ENCODE results near the gene PSMD7. TPM values are rescaled to one million over a fixed set of nuclear protein-coding genes. Genes with fewer than 3 reads are reported as not detected.
A peak's percentile ranks its signal among the peaks of the same experiment; 100 is the strongest.

The PSMD7 gene
- 59.7 TPM for total RNA-seq
- long read RNA-seq, transcript PSMD7-201 (7 exons, 1,670 nt): major isoform, 89 of 98 reads
- long read RNA-seq, partial matches to known transcripts: 1 of 98 reads
- long read RNA-seq, other reads (novel, unspliced or antisense): 6 of 98 reads

DNA sequence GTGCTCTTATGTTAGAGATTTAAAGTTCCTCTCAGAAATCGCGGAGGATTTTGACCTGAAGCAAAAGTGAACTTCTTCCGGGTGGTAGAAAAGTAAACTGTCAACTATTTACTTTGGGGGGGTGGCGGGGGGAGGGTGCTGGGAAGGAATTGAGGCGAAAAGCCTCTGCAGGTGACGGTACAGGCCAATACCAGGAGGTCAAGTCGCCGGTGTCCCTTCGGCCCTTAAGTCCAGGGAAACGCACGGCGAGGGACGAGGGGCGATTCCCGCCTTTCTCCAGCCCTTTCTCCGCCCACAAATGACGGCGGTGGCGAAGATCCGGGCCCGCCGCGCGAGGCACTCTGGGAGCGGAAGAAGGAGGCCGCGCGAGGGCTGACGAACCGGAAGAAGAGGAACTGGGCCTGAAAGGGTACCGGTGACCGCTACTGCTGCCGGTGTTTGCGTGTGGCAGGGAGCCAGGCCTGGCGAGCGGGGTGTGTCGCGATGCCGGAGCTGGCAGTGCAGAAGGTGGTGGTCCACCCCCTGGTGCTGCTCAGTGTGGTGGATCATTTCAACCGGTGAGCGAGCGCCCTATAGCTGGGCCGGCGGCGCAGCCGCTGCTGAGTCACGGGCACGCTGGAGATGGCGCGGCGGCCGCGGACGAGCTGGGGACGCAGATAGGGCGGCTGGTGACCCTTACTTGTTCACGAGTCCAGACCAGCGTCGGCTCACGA is at the start of gene PSMD7:
Gene PSMD7, plus strand, starts transcription at position 383 of the 713 bp plus-strand sequence. Its CDS starts 101 bp downstream, at position 484.
- TF ChIP-seq, protein P1, sequence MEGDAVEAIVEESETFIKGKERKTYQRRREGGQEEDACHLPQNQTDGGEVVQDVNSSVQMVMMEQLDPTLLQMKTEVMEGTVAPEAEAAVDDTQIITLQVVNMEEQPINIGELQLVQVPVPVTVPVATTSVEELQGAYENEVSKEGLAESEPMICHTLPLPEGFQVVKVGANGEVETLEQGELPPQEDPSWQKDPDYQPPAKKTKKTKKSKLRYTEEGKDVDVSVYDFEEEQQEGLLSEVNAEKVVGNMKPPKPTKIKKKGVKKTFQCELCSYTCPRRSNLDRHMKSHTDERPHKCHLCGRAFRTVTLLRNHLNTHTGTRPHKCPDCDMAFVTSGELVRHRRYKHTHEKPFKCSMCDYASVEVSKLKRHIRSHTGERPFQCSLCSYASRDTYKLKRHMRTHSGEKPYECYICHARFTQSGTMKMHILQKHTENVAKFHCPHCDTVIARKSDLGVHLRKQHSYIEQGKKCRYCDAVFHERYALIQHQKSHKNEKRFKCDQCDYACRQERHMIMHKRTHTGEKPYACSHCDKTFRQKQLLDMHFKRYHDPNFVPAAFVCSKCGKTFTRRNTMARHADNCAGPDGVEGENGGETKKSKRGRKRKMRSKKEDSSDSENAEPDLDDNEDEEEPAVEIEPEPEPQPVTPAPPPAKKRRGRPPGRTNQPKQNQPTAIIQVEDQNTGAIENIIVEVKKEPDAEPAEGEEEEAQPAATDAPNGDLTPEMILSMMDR (IDR thresholded peaks at IDR 0.05): no peak
- intact Hi-C loops (cut with DNase I): no loop called here
- H3K4me1 ChIP-seq: peaks cover 26% of the 10 kb centered on the region
- peak within 1 kb of the TSS; percentile 95 for H3K4me3 ChIP-seq
- peak within 1 kb of the TSS; percentile 85 for H3K27ac ChIP-seq
- H3K27me3 ChIP-seq: no peaks in the 10 kb centered on the region
- ATAC-seq (peak; percentile 99), DNase-seq (peak; percentile 97)
- peaks cover 35% of the 10 kb centered on the region for H3K36me3 ChIP-seq
- peaks cover 7% of the 10 kb centered on the region for H3K9me3 ChIP-seq

- H3K4me3 ChIP-seq: no peak overlapping the region
- no peaks in the 10 kb centered on the region for H3K27me3 ChIP-seq
- no peak overlapping the region for H3K27ac ChIP-seq
- H3K4me1 ChIP-seq: no peaks in the 10 kb centered on the region
- TF ChIP-seq, protein P1 (IDR thresholded peaks at IDR 0.05): no peak
- intact Hi-C loops (cut with DNase I): no loop called here
- ATAC-seq (no peak), DNase-seq (no peak)
- H3K9me3 ChIP-seq: no peaks in the 10 kb centered on the region
- no peaks in the 10 kb centered on the region for H3K36me3 ChIP-seq
Measured at GRCh38 chr16:74249254-74249653, 47.4 kb upstream of the PSMD7 start.

DNA sequence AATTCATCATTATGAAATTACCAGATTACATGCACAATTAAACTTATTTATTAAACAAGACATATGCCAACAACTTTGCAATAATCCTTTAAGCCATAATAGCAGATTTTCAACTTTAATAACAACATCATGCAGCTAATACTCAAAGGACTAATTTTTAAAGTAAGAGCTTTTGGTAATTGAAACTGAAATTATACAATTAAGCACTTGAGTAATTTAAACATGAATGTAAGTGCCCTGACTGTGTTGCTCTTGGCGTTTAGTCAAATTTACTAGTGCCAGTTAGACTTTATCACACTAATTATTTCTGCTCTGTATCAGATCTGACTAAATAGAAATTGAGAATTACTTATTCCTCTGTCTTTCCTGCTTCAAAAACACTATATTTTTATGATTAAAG is 46.8 kb upstream of the PSMD7 start:
- Histone ChIP-seq H3K27ac (no peak overlapping the region), H3K9me3 (no peaks in the 10 kb centered on the region), H3K4me3 (no peak overlapping the region), H3K36me3 (no peaks in the 10 kb centered on the region), H3K4me1 (no peaks in the 10 kb centered on the region), H3K27me3 (no peaks in the 10 kb centered on the region)
- ATAC-seq (no peak), DNase-seq (no peak)
- TF ChIP-seq, protein P1 (IDR thresholded peaks at IDR 0.05): no peak
- intact Hi-C loops (cut with DNase I): no loop called here

DNA sequence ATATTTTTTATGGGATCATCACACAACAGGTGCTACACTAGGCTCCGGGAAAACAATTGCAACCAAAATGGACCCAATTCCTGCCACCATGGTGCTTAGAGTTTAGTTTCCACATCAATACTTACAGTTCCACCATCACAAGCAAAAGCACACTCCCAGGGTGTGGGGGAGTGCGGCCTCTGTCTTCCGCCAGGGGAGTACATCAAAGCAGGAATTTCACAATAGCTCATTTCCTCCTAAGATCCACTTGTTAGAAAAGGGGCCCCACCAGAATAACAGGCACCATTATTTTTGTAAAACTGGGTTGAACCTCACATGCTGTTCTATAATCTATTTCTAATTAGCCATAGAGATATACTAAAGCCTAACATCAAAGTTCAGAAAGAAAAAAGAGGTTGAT is 44.3 kb upstream of the PSMD7 start:
- Histone ChIP-seq H3K4me3 (no peak overlapping the region), H3K36me3 (no peaks in the 10 kb centered on the region), H3K4me1 (no peaks in the 10 kb centered on the region), H3K27me3 (no peaks in the 10 kb centered on the region), H3K27ac (no peak overlapping the region), H3K9me3 (no peaks in the 10 kb centered on the region)
- intact Hi-C loops (cut with DNase I): no loop called here
- DNase-seq: no peak
- TF ChIP-seq, protein P1 (IDR thresholded peaks at IDR 0.05): no peak
- no peak for ATAC-seq

DNA sequence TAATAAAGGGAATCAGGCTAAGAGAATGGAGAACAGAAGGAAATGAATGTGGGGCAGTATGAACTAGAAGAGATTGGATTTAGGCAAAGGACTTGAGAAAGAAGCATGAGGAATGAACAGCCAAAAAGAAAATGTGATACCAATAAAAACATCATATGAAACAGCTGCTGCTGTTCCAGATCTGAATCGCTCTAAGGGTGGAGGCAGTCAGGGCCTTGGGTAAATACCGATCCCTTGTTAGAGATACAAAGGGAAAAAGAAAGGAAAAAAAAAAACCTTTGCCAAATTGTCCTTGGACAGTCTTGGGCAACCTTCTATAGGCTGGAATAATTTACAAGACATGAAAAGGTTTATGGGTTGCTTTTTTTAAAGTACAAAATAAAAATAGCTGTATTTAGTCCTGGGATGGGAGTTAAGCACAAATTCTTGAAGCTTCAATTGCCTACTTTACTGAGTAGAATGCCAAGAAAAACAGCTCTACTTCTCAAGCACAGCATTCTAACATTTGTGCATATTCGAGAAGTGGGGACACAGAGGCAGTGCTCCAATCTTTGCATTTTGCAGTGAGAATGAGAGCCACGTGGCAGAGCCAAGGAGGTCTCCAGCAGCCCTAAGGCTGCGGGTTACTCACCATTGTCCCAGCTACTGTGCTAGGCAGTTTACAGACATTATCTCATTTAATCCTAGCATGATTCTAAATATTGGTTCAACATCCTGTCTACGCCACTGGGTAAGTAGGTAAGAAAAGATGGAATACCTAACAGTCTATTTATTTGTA is 43.3 kb upstream of the PSMD7 start:
- intact Hi-C loops (cut with DNase I): no loop called here
- Histone ChIP-seq H3K4me3 (no peak overlapping the region), H3K27ac (no peak overlapping the region), H3K9me3 (no peaks in the 10 kb centered on the region), H3K27me3 (no peaks in the 10 kb centered on the region), H3K36me3 (no peaks in the 10 kb centered on the region), H3K4me1 (no peaks in the 10 kb centered on the region)
- ATAC-seq (no peak), DNase-seq (no peak)
- TF ChIP-seq, protein P1 (IDR thresholded peaks at IDR 0.05): no peak
